OCI-LY7 (cell line): Measurements from ENCODE around the gene CLTB. TPM values are rescaled to one million over a fixed set of nuclear protein-coding genes. Genes with fewer than 3 reads are reported as not detected.

ENCODE experiments used
- BruUV-seq: library from RNA; stranded (reverse); fragments of 400-500 nt; replicated peaks from 2 replicates; lab custom pipeline; 2021; lab: Mats Ljungman, UMichigan
- CTCF ChIA-PET: fragments of 300-600 bp; sonication (Branson Sonifier 250); formaldehyde crosslinking; loops from one replicate; lab custom pipeline; 2022; ENCODE audit warnings: antibody characterized with exemption; ENCODE audit not compliant: unreplicated experiment; lab: Charles Lee
- POLR2A ChIA-PET: fragments of 300-600 bp; sonication (Branson Sonifier 250); formaldehyde crosslinking; loops from one replicate; lab custom pipeline; 2022; ENCODE audit warnings: antibody characterized with exemption; lab: Charles Lee
- DNase-seq: peaks from one replicate; pipeline ENCODE4 v3.0.0-alpha.2; 2015; ENCODE audit warnings: low spot score
- H2AFZ ChIP-seq: fragments of 200-600 bp; sonication (generic), shearing (Covaris generic); 2 replicates; pipeline ENCODE4 v1.6.1; 2014; ENCODE audit warnings: mild to moderate bottlenecking, antibody characterized with exemption, low read length, moderate library complexity
- H3K27ac ChIP-seq: fragments of 200-600 bp; sonication (generic); 2 replicates; pipeline ENCODE4 v1.5.1; 2014; ENCODE audit warnings: mixed run types, low read depth, mild to moderate bottlenecking, moderate library complexity, low read length, inconsistent platforms; ENCODE audit not compliant: poor library complexity, severe bottlenecking
- H3K36me3 ChIP-seq: fragments of 200-600 bp; sonication (generic); 2 replicates; pipeline ENCODE4 v1.6.1; 2014; ENCODE audit warnings: mild to moderate bottlenecking, antibody characterized with exemption, low read length, moderate library complexity, mixed read lengths; ENCODE audit not compliant: insufficient read depth
- H3K4me1 ChIP-seq: fragments of 200-600 bp; sonication (generic); 2 replicates; pipeline ENCODE4 v1.5.1; 2014; ENCODE audit warnings: mild to moderate bottlenecking, low read length; ENCODE audit not compliant: insufficient read depth, poor library complexity, severe bottlenecking
- H3K4me2 ChIP-seq: fragments of 200-600 bp; sonication (generic); 2 replicates; pipeline ENCODE4 v1.6.1; 2014; ENCODE audit warnings: mild to moderate bottlenecking, low read length
- H3K4me3 ChIP-seq: fragments of 200-600 bp; sonication (generic); 2 replicates; pipeline ENCODE4 v1.5.1; 2014; ENCODE audit warnings: mild to moderate bottlenecking, low read depth, low read length; ENCODE audit not compliant: poor library complexity, severe bottlenecking
- H3K79me2 ChIP-seq: fragments of 200-600 bp; sonication (generic); 2 replicates; pipeline ENCODE4 v1.6.1; 2016; ENCODE audit warnings: low read depth, mild to moderate bottlenecking, low read length, moderate library complexity, mixed read lengths; ENCODE audit not compliant: insufficient read depth
- H3K9me2 ChIP-seq: fragments of 200-600 bp; sonication (generic); 2 replicates; pipeline ENCODE4 v1.6.1; 2016; ENCODE audit warnings: mild to moderate bottlenecking, low read length, mixed read lengths; ENCODE audit not compliant: insufficient read depth
- H3K9me3 ChIP-seq: fragments of 200-600 bp; sonication (generic); 2 replicates; pipeline ENCODE4 v1.6.1; 2014; ENCODE audit warnings: mild to moderate bottlenecking, mixed run types, low read length, mixed read lengths
- H4K20me1 ChIP-seq: fragments of 200-600 bp; sonication (generic); 2 replicates; pipeline ENCODE4 v1.6.1; 2014; ENCODE audit warnings: mild to moderate bottlenecking, antibody characterized with exemption, low read length, moderate library complexity, mixed read lengths; ENCODE audit not compliant: insufficient read depth
- EZH2phosphoT487 ChIP-seq: fragments of 200-600 bp; sonication (generic); IDR thresholded peaks from 2 replicates; pipeline ENCODE4 v1.6.1; 2018; ENCODE audit warnings: low read depth, borderline replicate concordance, mild to moderate bottlenecking, mixed run types, antibody characterized with exemption, low read length, moderate library complexity, mixed read lengths
- intact Hi-C: fragments of 100-400 bp; cut with micrococcal nuclease; formaldehyde crosslinking; loops from one replicate; pipeline ENCODE4 v1.10.0; 2022; ENCODE audit not compliant: unreplicated experiment
- total RNA-seq, 2 experiments: library from RNA; depleted of rRNA in 1 of 2; stranded (reverse); fragments of >200 nt in 1 of 2; shearing (Covaris generic) in 1 of 2; gene quantifications; 2 replicates each; pipeline ENCODE4 v1.2.3, GENCODE V29; 2014 to 2022
- TF ChIP-seq, protein P1 (sequence below): fragments of 200-600 bp; sonication (generic); conservative IDR thresholded peaks from 2 replicates; pipeline ENCODE4 v1.5.1; 2014; ENCODE audit warnings: mild to moderate bottlenecking, antibody characterized with exemption, low read length, moderate library complexity, mixed read lengths

CLTB gene
- total RNA-seq, 2 experiments from 2014 or later: 53.0 to 53.4 TPM

DNA sequence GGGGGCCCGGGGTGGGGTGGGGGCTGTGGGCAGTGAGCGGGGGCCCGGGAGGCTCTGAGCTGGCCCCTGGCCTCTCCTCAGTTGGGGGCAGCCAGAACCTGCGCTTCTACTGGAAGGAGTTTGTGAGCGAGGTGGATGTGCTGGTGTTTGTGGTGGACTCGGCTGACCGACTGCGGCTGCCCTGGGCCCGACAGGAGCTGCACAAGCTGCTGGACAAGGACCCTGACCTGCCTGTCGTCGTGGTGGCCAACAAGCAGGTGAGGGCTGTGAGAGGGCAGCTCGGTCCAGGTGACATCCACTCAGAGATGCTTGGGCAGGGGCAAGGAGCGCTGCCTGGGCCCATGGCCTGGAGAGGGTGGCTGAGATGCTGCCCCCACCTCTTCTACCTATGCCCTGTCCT is 47.6 kb downstream of the CLTB start:
- intact Hi-C loops: no loop called here
- CTCF ChIA-PET: no interaction called here

DNA sequence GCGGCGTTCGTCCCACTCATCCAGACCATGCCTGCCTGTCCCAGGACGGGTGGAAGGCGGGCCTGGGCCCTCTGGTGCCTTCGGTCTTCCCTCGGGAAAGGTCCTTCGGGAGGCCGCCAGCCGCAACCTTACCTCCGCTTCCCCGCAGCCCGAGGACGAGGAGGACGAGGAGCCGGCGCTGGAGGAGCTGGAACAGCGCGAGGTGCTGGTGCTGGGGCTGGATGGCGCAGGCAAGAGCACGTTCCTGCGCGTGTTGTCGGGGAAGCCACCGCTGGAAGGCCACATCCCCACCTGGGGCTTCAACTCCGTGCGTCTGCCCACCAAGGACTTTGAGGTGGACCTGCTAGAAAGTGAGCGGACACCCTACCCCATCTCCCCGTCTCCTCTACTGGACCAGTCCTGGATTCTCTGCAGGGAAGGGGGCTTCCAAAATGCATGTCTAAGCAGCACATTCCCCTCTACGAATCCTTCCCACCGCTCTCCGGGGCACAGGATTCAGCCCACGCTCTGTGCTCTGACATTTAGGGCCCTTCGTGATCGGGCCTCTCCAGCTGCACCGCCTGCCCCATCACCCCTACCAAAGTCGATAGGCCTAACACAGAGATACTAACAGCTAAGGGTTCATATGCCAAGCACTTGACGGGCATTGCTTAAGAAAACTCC is 50.0 kb downstream of the CLTB start:
- Histone ChIP-seq H3K79me2 (no peaks in the 10 kb centered on the region; the same call in 1 of the 2 replicates), H3K27ac (no peak overlapping the region), H4K20me1 (no peaks in the 10 kb centered on the region; the same call in 1 of the 2 replicates), H3K4me2 (no peak overlapping the region), H3K4me1 (peaks cover 10% of the 10 kb centered on the region), H3K4me3 (no peak overlapping the region), H3K36me3 (no peaks in the 10 kb centered on the region), H3K9me2 (no peaks in the 10 kb centered on the region), H3K9me3 (no peaks in the 10 kb centered on the region), H2AFZ (no peak overlapping the region)
- no TSS peak for BruUV-seq
- ChIA-PET POLR2A (interaction anchor here (1.2 kb wide), 1 partner anchor 14 kb away, joined by 6 read pairs; no protein-coding TSS in a partner anchor), CTCF (no interaction called here)
- intact Hi-C loops: no loop called here
- DNase-seq: no peak
- TF ChIP-seq EZH2phosphoT487: no peak
- TF ChIP-seq, protein P1, sequence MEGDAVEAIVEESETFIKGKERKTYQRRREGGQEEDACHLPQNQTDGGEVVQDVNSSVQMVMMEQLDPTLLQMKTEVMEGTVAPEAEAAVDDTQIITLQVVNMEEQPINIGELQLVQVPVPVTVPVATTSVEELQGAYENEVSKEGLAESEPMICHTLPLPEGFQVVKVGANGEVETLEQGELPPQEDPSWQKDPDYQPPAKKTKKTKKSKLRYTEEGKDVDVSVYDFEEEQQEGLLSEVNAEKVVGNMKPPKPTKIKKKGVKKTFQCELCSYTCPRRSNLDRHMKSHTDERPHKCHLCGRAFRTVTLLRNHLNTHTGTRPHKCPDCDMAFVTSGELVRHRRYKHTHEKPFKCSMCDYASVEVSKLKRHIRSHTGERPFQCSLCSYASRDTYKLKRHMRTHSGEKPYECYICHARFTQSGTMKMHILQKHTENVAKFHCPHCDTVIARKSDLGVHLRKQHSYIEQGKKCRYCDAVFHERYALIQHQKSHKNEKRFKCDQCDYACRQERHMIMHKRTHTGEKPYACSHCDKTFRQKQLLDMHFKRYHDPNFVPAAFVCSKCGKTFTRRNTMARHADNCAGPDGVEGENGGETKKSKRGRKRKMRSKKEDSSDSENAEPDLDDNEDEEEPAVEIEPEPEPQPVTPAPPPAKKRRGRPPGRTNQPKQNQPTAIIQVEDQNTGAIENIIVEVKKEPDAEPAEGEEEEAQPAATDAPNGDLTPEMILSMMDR: no peak

More for the DNA sequence above, 47.6 kb downstream of the CLTB start:
- H3K9me2 ChIP-seq: no peaks in the 10 kb centered on the region
- no peaks in the 10 kb centered on the region for H3K9me3 ChIP-seq
- no peak overlapping the region for H3K4me3 ChIP-seq
- H2AFZ ChIP-seq: no peak overlapping the region
- no peaks in the 10 kb centered on the region; the same call in 1 of the 2 replicates for H4K20me1 ChIP-seq
- TF ChIP-seq EZH2phosphoT487: no peak
- TF ChIP-seq, protein P1: no peak
- H3K27ac ChIP-seq: no peak overlapping the region
- peaks cover 3% of the 10 kb centered on the region for H3K4me1 ChIP-seq
- no peaks in the 10 kb centered on the region for H3K36me3 ChIP-seq
- no peak overlapping the region for H3K4me2 ChIP-seq
- H3K79me2 ChIP-seq: no peaks in the 10 kb centered on the region
- BruUV-seq: no TSS peak
- DNase-seq: no peak
- POLR2A ChIA-PET: interaction anchor here (0.6 to 1.6 kb wide), 2 partner anchors 20 to 1821 kb away, joined by 3 read pairs; no protein-coding TSS in a partner anchor
